GM23338 (cell line): ENCODE results near the gene GNAO1.

ENCODE experiments used
- CTCF ChIP-seq, 2 experiments: fragments of 200-600 bp in 1 of 2; sonication (generic) in 1 of 2; conservative IDR thresholded peaks; 2 replicates each; pipeline versions ENCODE4 v1.5.1 to v1.6.1; 2016 to 2017; ENCODE audit warnings: antibody characterized with exemption in 2 of 2, low read depth in 2 of 2, mild to moderate bottlenecking in 2 of 2, moderate library complexity in 1 of 2
- EZH2 ChIP-seq: fragments of 200-600 bp; sonication (generic); IDR thresholded peaks from one replicate; pipeline ENCODE4 v1.8.0; 2017; ENCODE audit warnings: antibody characterized with exemption, mild to moderate bottlenecking, low read depth; ENCODE audit not compliant: unreplicated experiment
- EZH2phosphoT487 ChIP-seq: fragments of 200-600 bp; sonication (generic); IDR thresholded peaks from one replicate; pipeline ENCODE4 v1.8.1; 2018; ENCODE audit warnings: antibody characterized with exemption; ENCODE audit not compliant: unreplicated experiment
- NANOG ChIP-seq: IDR thresholded peaks from 2 replicates; pipeline ENCODE4 v1.6.1; 2016; ENCODE audit warnings: antibody characterized with exemption, borderline replicate concordance
- POLR2AphosphoS5 ChIP-seq: IDR thresholded peaks from 2 replicates; pipeline ENCODE4 v1.6.1; 2016; ENCODE audit warnings: antibody characterized with exemption, low read depth
- STAT1 ChIP-seq: IDR thresholded peaks from one replicate; pipeline ENCODE4 v1.6.1; 2016; ENCODE audit warnings: antibody characterized with exemption; ENCODE audit not compliant: unreplicated experiment
- TF ChIP-seq, protein P1 (sequence below): IDR thresholded peaks from one replicate; pipeline ENCODE4 v1.6.1; 2018; ENCODE audit warnings: antibody characterized with exemption; ENCODE audit not compliant: unreplicated experiment

DNA sequence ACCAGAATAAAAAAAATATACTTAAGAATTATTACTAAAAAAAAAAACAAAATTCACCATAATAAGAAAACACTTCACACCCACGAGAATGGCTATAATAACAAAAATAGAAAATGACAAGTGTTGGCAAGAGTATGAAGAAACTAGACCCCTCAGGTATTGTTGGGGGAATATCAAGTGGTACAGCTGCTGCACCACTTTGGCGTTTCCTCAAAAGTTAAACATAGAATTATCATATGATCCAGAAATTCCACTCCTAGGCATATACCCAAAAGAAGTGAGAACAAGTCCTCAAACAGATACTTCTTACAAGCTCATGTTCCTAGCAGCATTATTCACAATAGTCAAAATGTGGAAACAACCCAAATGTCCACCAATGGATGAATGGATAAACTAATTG lies 207.8 kb downstream of the GNAO1 start:
- TF ChIP-seq EZH2phosphoT487, result no peak
- TF ChIP-seq, protein P1, sequence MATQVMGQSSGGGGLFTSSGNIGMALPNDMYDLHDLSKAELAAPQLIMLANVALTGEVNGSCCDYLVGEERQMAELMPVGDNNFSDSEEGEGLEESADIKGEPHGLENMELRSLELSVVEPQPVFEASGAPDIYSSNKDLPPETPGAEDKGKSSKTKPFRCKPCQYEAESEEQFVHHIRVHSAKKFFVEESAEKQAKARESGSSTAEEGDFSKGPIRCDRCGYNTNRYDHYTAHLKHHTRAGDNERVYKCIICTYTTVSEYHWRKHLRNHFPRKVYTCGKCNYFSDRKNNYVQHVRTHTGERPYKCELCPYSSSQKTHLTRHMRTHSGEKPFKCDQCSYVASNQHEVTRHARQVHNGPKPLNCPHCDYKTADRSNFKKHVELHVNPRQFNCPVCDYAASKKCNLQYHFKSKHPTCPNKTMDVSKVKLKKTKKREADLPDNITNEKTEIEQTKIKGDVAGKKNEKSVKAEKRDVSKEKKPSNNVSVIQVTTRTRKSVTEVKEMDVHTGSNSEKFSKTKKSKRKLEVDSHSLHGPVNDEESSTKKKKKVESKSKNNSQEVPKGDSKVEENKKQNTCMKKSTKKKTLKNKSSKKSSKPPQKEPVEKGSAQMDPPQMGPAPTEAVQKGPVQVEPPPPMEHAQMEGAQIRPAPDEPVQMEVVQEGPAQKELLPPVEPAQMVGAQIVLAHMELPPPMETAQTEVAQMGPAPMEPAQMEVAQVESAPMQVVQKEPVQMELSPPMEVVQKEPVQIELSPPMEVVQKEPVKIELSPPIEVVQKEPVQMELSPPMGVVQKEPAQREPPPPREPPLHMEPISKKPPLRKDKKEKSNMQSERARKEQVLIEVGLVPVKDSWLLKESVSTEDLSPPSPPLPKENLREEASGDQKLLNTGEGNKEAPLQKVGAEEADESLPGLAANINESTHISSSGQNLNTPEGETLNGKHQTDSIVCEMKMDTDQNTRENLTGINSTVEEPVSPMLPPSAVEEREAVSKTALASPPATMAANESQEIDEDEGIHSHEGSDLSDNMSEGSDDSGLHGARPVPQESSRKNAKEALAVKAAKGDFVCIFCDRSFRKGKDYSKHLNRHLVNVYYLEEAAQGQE, result no peak
- TF ChIP-seq CTCF (conservative IDR thresholded peaks at IDR 0.05; ENCODE audit: low read depth in 2 of 2), result no peak
- TF ChIP-seq NANOG, result no peak
- no peak for TF ChIP-seq EZH2
- TF ChIP-seq POLR2AphosphoS5, result no peak
- no peak for TF ChIP-seq STAT1
